Measurements from ENCODE around the gene MFSD11. TPM values are rescaled to one million over a fixed set of nuclear protein-coding genes. Genes with fewer than 3 reads are reported as not detected.

The MFSD11 gene
- total and polyA plus RNA-seq, 2 donors (not counting 3 experiments of a cell fraction or from before 2014, with no cell fraction given) = 23.5 to 35.2 TPM

DNA sequence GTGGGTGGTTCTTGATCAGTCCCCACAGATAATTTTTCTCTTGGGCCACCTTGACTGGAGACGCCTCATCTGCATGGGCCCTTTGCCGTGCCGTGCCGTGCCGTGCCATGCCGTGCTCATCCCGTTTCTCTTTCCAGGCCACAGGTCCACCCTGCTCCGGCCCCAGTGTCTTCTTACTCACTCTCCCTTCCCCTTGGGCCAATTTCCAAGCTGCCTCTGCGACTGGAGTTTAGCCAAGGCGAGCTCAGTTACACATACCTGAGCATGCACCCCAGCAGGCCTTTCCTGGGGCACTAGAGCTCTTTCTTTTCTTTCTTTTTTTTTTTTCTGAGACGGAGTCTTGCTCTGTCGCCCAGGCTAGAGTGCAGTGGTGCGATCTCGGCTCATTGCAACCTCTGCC is 89.8 kb downstream of the MFSD11 start:
- Histone ChIP-seq H2AFZ (ENCODE audit: low read depth, low read length) (no peak overlapping the region), H3K4me1 (ENCODE audit: control insufficient read depth, extremely low read depth, insufficient read depth, low read length) (no peaks in the 10 kb centered on the region), H3K36me3 (ENCODE audit: control insufficient read depth in 2 of 2, extremely low read depth in 1 of 2, insufficient read depth in 2 of 2, low read length in 2 of 2) (no peaks in the 10 kb centered on the region), H3K4me3 (replicated peaks in 1 of 3; ENCODE audit: insufficient read depth in 1 of 3, low read depth in 1 of 3, low read length in 3 of 3) (no peak overlapping the region), H3K9me3 (replicated peaks; ENCODE audit: control insufficient read depth, insufficient read depth, low read length) (no peaks in the 10 kb centered on the region), H3K79me2 (ENCODE audit: control insufficient read depth, insufficient read depth, low read length) (no peaks in the 10 kb centered on the region), H3K27me3 (ENCODE audit: control insufficient read depth in 2 of 2, insufficient read depth in 2 of 2, low read length in 2 of 2) (no peaks in the 10 kb centered on the region), H3K9ac (replicated peaks; ENCODE audit: extremely low read depth, insufficient read depth, low read length) (no peak overlapping the region), H3K4me2 (ENCODE audit: insufficient read depth, low read length) (no peak overlapping the region), H3K27ac (ENCODE audit: insufficient read depth, low read depth, low read length) (no peak overlapping the region), H4K20me1 (replicated peaks; ENCODE audit: control insufficient read depth, extremely low read depth, insufficient read depth, low read length) (no peaks in the 10 kb centered on the region), H3K9me1 (replicated peaks; ENCODE audit: control insufficient read depth, extremely low read depth, insufficient read depth, low read length) (no peaks in the 10 kb centered on the region)
- CTCF ChIA-PET = interaction anchor here (1.1 to 1.5 kb wide), 2 partner anchors 40 to 228 kb away, joined by 4 to 5 read pairs; partner anchors contain the start of gene MGAT5B
- DNase-seq (ENCODE audit: low read depth, low spot score) (no peak), FAIRE-seq (no peak)
- dilution Hi-C loops (cut with MboI; ENCODE audit: extremely low pct_ligation_motif_present, low sequenced_read_pairs) (no loop called here), intact Hi-C loops (cut with micrococcal nuclease) (no loop called here)
- BruUV-seq (replicated peaks) = no TSS peak
- POLR2A ChIA-PET = no interaction called here
- TF ChIP-seq POLR2A (IDR thresholded peaks at IDR 0.05; ENCODE audit: low read depth, low read length) = no peak
- no peak for TF ChIP-seq FOS (IDR thresholded peaks at IDR 0.05; ENCODE audit: borderline replicate concordance, insufficient read depth, low read length)
- TF ChIP-seq EZH2 (IDR thresholded peaks at IDR 0.05; ENCODE audit: borderline replicate concordance, low read depth, low read length, severe bottlenecking) = no peak
- TF ChIP-seq GATA2 (IDR thresholded peaks at IDR 0.05; ENCODE audit: insufficient read depth, insufficient read length, low read depth, low read length) = no peak
- TF ChIP-seq JUN (IDR thresholded peaks at IDR 0.05; ENCODE audit: borderline replicate concordance, insufficient read depth, insufficient read length, low read depth) = no peak
- TF ChIP-seq, protein P1, sequence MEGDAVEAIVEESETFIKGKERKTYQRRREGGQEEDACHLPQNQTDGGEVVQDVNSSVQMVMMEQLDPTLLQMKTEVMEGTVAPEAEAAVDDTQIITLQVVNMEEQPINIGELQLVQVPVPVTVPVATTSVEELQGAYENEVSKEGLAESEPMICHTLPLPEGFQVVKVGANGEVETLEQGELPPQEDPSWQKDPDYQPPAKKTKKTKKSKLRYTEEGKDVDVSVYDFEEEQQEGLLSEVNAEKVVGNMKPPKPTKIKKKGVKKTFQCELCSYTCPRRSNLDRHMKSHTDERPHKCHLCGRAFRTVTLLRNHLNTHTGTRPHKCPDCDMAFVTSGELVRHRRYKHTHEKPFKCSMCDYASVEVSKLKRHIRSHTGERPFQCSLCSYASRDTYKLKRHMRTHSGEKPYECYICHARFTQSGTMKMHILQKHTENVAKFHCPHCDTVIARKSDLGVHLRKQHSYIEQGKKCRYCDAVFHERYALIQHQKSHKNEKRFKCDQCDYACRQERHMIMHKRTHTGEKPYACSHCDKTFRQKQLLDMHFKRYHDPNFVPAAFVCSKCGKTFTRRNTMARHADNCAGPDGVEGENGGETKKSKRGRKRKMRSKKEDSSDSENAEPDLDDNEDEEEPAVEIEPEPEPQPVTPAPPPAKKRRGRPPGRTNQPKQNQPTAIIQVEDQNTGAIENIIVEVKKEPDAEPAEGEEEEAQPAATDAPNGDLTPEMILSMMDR (IDR thresholded peaks at IDR 0.05; ENCODE audit: extremely low read depth in 1 of 2, insufficient read depth in 1 of 2, low read depth in 1 of 2, low read length in 2 of 2) = no peak

MicroRNAs within 50 kb of the gene (microRNA counts, 767-probe panel; counts per million panel counts)
- microRNA hsa-miR-636 = 723 counts per million, percentile 96 among the panel's probes with 10 or more counts

Small RNA genes within 50 kb of the gene (microRNA-seq; reads per million reads assigned to microRNA genes)
- not detected for gene MIR636 (ENCODE audit: borderline number of aligned reads, borderline replicate concordance)

Small RNA genes within 50 kb of the gene (small RNA-seq; reads per million reads assigned to genes)
- gene AC005837.3 (ENCODE audit: insufficient read depth, insufficient read length, low read depth, low replicate concordance) (not detected), gene RF02271 (ENCODE audit: insufficient read depth, insufficient read length, low read depth, low replicate concordance) (not detected), gene RNU6-97P (ENCODE audit: insufficient read depth, insufficient read length, low read depth, low replicate concordance) (2.2 reads per million, percentile 4 among the genes with 10 or more reads in this experiment), gene RNY4P36 (ENCODE audit: insufficient read depth, insufficient read length, low read depth, low replicate concordance) (not detected)

Other genes starting within 250 kb of the MFSD11 start
- 38.5 and 42.6 TPM in 2 replicates for gene RHBDF2, start 236.7 kb upstream of the MFSD11 start, total RNA-seq
- 25.5 and 35.0 TPM in 2 replicates for gene RHBDF2, start 236.7 kb upstream of the MFSD11 start, polyA plus RNA-seq
- gene CYGB, start 200.4 kb upstream of the MFSD11 start, total RNA-seq = 0.42 and 0.91 TPM in 2 replicates
- gene CYGB, start 200.4 kb upstream of the MFSD11 start, polyA plus RNA-seq = 0.22 and 0.51 TPM in 2 replicates
- not detected in 2 replicates for gene PRCD, start 198.1 kb upstream of the MFSD11 start, total RNA-seq
- gene PRCD, start 198.1 kb upstream of the MFSD11 start, polyA plus RNA-seq = not detected in 2 replicates
- gene ST6GALNAC2, start 152.3 kb upstream of the MFSD11 start, total RNA-seq = 0.69 and 1.7 TPM in 2 replicates
- 0.59 and 0.76 TPM in 2 replicates for gene ST6GALNAC2, start 152.3 kb upstream of the MFSD11 start, polyA plus RNA-seq
- 0.55 TPM in 1 of 2 replicates, not detected in the other for gene ST6GALNAC1, start 94.4 kb upstream of the MFSD11 start, total RNA-seq
- 0.19 and 0.25 TPM in 2 replicates for gene ST6GALNAC1, start 94.4 kb upstream of the MFSD11 start, polyA plus RNA-seq
- 85.5 and 95.8 TPM in 2 replicates for gene MXRA7, start 27.2 kb upstream of the MFSD11 start, total RNA-seq
- gene MXRA7, start 27.2 kb upstream of the MFSD11 start, polyA plus RNA-seq = 42.0 and 49.5 TPM in 2 replicates
- gene JMJD6, start 11.5 kb upstream of the MFSD11 start, total RNA-seq = 36.6 and 41.6 TPM in 2 replicates
- gene JMJD6, start 11.5 kb upstream of the MFSD11 start, polyA plus RNA-seq = 18.4 and 19.8 TPM in 2 replicates
- gene METTL23, start 11.3 kb upstream of the MFSD11 start, total RNA-seq = 19.5 and 20.0 TPM in 2 replicates
- 28.9 and 33.4 TPM in 2 replicates for gene METTL23, start 11.3 kb upstream of the MFSD11 start, polyA plus RNA-seq
- gene SRSF2, start 788 bp upstream of the MFSD11 start, total RNA-seq = 303 and 307 TPM in 2 replicates
- 283 and 380 TPM in 2 replicates for gene SRSF2, start 788 bp upstream of the MFSD11 start, polyA plus RNA-seq
- 2.1 and 2.3 TPM in 2 replicates for gene MGAT5B, start 130.3 kb downstream of the MFSD11 start, total RNA-seq
- 1.7 and 1.9 TPM in 2 replicates for gene MGAT5B, start 130.3 kb downstream of the MFSD11 start, polyA plus RNA-seq